ENCODE results near the gene IFIT2.

Gene IFIT2

GRCh38 chr10:89256340-89256739, 45.5 kb upstream of the IFIT2 start:
- Histone ChIP-seq H3K36me3 (replicated peaks; ENCODE audit: insufficient read depth, low read length) (no peaks in the 10 kb centered on the region), H3K79me2 (ENCODE audit: low read length) (no peaks in the 10 kb centered on the region), H3K4me2 (ENCODE audit: low read depth, low read length) (no peak overlapping the region), H3K4me1 (ENCODE audit: low read length) (peaks cover 4% of the 10 kb centered on the region; the same call in 1 of the 2 replicates), H2AFZ (ENCODE audit: low read length) (no peak overlapping the region), H3K4me3 (ENCODE audit: low read length) (no peak overlapping the region), H3K27me3 (replicated peaks; ENCODE audit: insufficient read depth, low read length) (no peaks in the 10 kb centered on the region), H4K20me1 (ENCODE audit: insufficient read depth, low read length) (no peaks in the 10 kb centered on the region), H3K27ac (ENCODE audit: low read length) (no peak overlapping the region), H3K9me2 (replicated peaks; ENCODE audit: insufficient read depth, low read length) (no peaks in the 10 kb centered on the region), H3K9me3 (replicated peaks; ENCODE audit: insufficient read depth, low read length) (no peaks in the 10 kb centered on the region), H3F3A (ENCODE audit: insufficient read depth, low read length) (no peaks in the 10 kb centered on the region), H3K9ac (ENCODE audit: low read length) (no peak overlapping the region)
- TF ChIP-seq EZH2phosphoT487 (IDR thresholded peaks at IDR 0.05; ENCODE audit: low read length) = no peak
- TF ChIP-seq CTCF (IDR thresholded peaks at IDR 0.05; ENCODE audit: low read length) = no peak
- no peak for TF ChIP-seq EZH2 (optimal IDR thresholded peaks at IDR 0.05; ENCODE audit: low read depth, low read length)
- DNase-seq = no peak

GRCh38 chr10:89256962-89257361, 44.9 kb upstream of the IFIT2 start:
- H3K4me1 ChIP-seq (ENCODE audit: low read length) = peaks cover 4% of the 10 kb centered on the region; the same call in 1 of the 2 replicates
- no peak overlapping the region for H3K27ac ChIP-seq (ENCODE audit: low read length)
- no peak overlapping the region for H2AFZ ChIP-seq (ENCODE audit: low read length)
- no peaks in the 10 kb centered on the region for H3K9me3 ChIP-seq (replicated peaks; ENCODE audit: insufficient read depth, low read length)
- no peaks in the 10 kb centered on the region for H3K36me3 ChIP-seq (replicated peaks; ENCODE audit: insufficient read depth, low read length)
- H3K4me3 ChIP-seq (ENCODE audit: low read length) = no peak overlapping the region
- H3K4me2 ChIP-seq (ENCODE audit: low read depth, low read length) = no peak overlapping the region
- TF ChIP-seq EZH2phosphoT487 (IDR thresholded peaks at IDR 0.05; ENCODE audit: low read length) = no peak
- no peak for TF ChIP-seq CTCF (IDR thresholded peaks at IDR 0.05; ENCODE audit: low read length)
- no peak for TF ChIP-seq EZH2 (optimal IDR thresholded peaks at IDR 0.05; ENCODE audit: low read depth, low read length)
- H3K9me2 ChIP-seq (replicated peaks; ENCODE audit: insufficient read depth, low read length) = no peaks in the 10 kb centered on the region
- H3K27me3 ChIP-seq (replicated peaks; ENCODE audit: insufficient read depth, low read length) = no peaks in the 10 kb centered on the region
- no peaks in the 10 kb centered on the region for H4K20me1 ChIP-seq (ENCODE audit: insufficient read depth, low read length)
- H3F3A ChIP-seq (ENCODE audit: insufficient read depth, low read length) = no peaks in the 10 kb centered on the region
- no peak for DNase-seq
- H3K79me2 ChIP-seq (ENCODE audit: low read length) = no peaks in the 10 kb centered on the region
- no peak overlapping the region for H3K9ac ChIP-seq (ENCODE audit: low read length)

- Histone ChIP-seq H3K79me2 (ENCODE audit: low read length) (no peaks in the 10 kb centered on the region), H4K20me1 (ENCODE audit: insufficient read depth, low read length) (no peaks in the 10 kb centered on the region), H3K4me1 (ENCODE audit: low read length) (peaks cover 4% of the 10 kb centered on the region; the same call in 1 of the 2 replicates), H3F3A (ENCODE audit: insufficient read depth, low read length) (no peaks in the 10 kb centered on the region), H3K9me3 (replicated peaks; ENCODE audit: insufficient read depth, low read length) (no peaks in the 10 kb centered on the region), H3K27me3 (replicated peaks; ENCODE audit: insufficient read depth, low read length) (no peaks in the 10 kb centered on the region), H3K9ac (ENCODE audit: low read length) (no peak overlapping the region), H3K4me3 (ENCODE audit: low read length) (no peak overlapping the region), H3K36me3 (replicated peaks; ENCODE audit: insufficient read depth, low read length) (no peaks in the 10 kb centered on the region), H3K27ac (ENCODE audit: low read length) (no peak overlapping the region), H3K9me2 (replicated peaks; ENCODE audit: insufficient read depth, low read length) (no peaks in the 10 kb centered on the region), H3K4me2 (ENCODE audit: low read depth, low read length) (no peak overlapping the region), H2AFZ (ENCODE audit: low read length) (no peak overlapping the region)
- TF ChIP-seq CTCF (IDR thresholded peaks at IDR 0.05; ENCODE audit: low read length) (no peak), EZH2phosphoT487 (IDR thresholded peaks at IDR 0.05; ENCODE audit: low read length) (no peak), EZH2 (optimal IDR thresholded peaks at IDR 0.05; ENCODE audit: low read depth, low read length) (no peak)
- no peak for DNase-seq
Measured at GRCh38 chr10:89257581-89257980, 44.3 kb upstream of the IFIT2 start.
